Astrocyte (in vitro differentiated cells and primary cell): Measurements from ENCODE around the gene FOXRED2. TPM values are rescaled to one million over a fixed set of nuclear protein-coding genes. Genes with fewer than 3 reads are reported as not detected.

Experiments used
- DNase-seq: peaks from one replicate; pipeline ENCODE4 v3.0.0-alpha.2; 2010; ENCODE audit warnings: low read depth
- FAIRE-seq: peaks from 2 replicates; lab custom pipeline; 2011; peaks lifted over from hg19 to GRCh38; lab: Jason Lieb, UNC
- H2AFZ ChIP-seq: 2 replicates; pipeline ENCODE4 v1.6.0; 2012; ENCODE audit warnings: low read depth, low read length, inconsistent platforms
- H3K27ac ChIP-seq: 2 replicates; pipeline ENCODE4 v1.5.1; 2011; ENCODE audit warnings: low read depth, low read length, inconsistent platforms
- H3K27me3 ChIP-seq: 2 replicates; pipeline ENCODE4 v1.6.0; 2011; ENCODE audit warnings: low read length, inconsistent platforms; ENCODE audit not compliant: insufficient read depth
- H3K36me3 ChIP-seq: 2 replicates; pipeline ENCODE4 v1.5.1; 2011; ENCODE audit warnings: low read length, inconsistent platforms; ENCODE audit not compliant: insufficient read depth
- H3K4me1 ChIP-seq: 2 replicates; pipeline ENCODE4 v1.5.1; 2011; ENCODE audit warnings: low read length, inconsistent platforms; ENCODE audit not compliant: insufficient read depth
- H3K4me2 ChIP-seq: 2 replicates; pipeline ENCODE4 v1.6.0; 2012; ENCODE audit warnings: low read length, inconsistent platforms
- H3K4me3 ChIP-seq: 2 replicates; pipeline ENCODE4 v1.5.1; 2011; ENCODE audit warnings: low read depth, mild to moderate bottlenecking, low read length, inconsistent platforms; ENCODE audit not compliant: insufficient read depth
- H3K79me2 ChIP-seq: 2 replicates; pipeline ENCODE4 v1.6.0; 2012; ENCODE audit warnings: mild to moderate bottlenecking, low read length, inconsistent platforms; ENCODE audit not compliant: insufficient read depth
- H3K9ac ChIP-seq: 2 replicates; pipeline ENCODE4 v1.6.0; 2012; ENCODE audit warnings: mild to moderate bottlenecking, low read length, inconsistent platforms
- H3K9me3 ChIP-seq: 2 replicates; pipeline ENCODE4 v1.5.1; 2012; ENCODE audit warnings: low read depth, mild to moderate bottlenecking, low read length, inconsistent platforms; ENCODE audit not compliant: insufficient read depth
- H4K20me1 ChIP-seq: 2 replicates; pipeline ENCODE4 v1.6.0; 2012; ENCODE audit warnings: low read length, inconsistent platforms; ENCODE audit not compliant: insufficient read depth
- H3K27ac Mint-ChIP-seq: one replicate; pipeline ENCODE4 v1.8.0; 2021; ENCODE audit warnings: mild to moderate bottlenecking, mixed read lengths; ENCODE audit not compliant: unreplicated experiment
- H3K27me3 Mint-ChIP-seq: one replicate; pipeline ENCODE4 v1.8.0; 2021; ENCODE audit warnings: low read depth, mixed read lengths; ENCODE audit not compliant: unreplicated experiment
- H3K36me3 Mint-ChIP-seq: one replicate; pipeline ENCODE4 v1.8.0; 2021; ENCODE audit warnings: low read depth, mixed read lengths; ENCODE audit not compliant: unreplicated experiment
- H3K4me1 Mint-ChIP-seq: one replicate; pipeline ENCODE4 v1.8.0; 2021; ENCODE audit warnings: low read depth, mixed read lengths; ENCODE audit not compliant: unreplicated experiment
- H3K4me3 Mint-ChIP-seq: one replicate; pipeline ENCODE4 v1.8.0; 2021; ENCODE audit warnings: mild to moderate bottlenecking, moderate library complexity, mixed read lengths; ENCODE audit not compliant: unreplicated experiment
- H3K9me3 Mint-ChIP-seq: one replicate; pipeline ENCODE4 v1.8.0; 2021; ENCODE audit warnings: mild to moderate bottlenecking, mixed read lengths; ENCODE audit not compliant: unreplicated experiment
- CTCF ChIP-seq: IDR thresholded peaks from 2 replicates; pipeline ENCODE4 v1.5.1; 2011; ENCODE audit warnings: low read depth, mild to moderate bottlenecking, inconsistent platforms, low read length, moderate library complexity; ENCODE audit not compliant: insufficient read depth
- EZH2 ChIP-seq: IDR thresholded peaks from 2 replicates; pipeline ENCODE4 v1.6.1; 2012; ENCODE audit warnings: mild to moderate bottlenecking, low read length, inconsistent platforms; ENCODE audit not compliant: insufficient read depth
- total RNA-seq: library from RNA; stranded (reverse); gene quantifications from 2 replicates; pipeline ENCODE4 v1.2.1, GENCODE V29; 2021

The FOXRED2 gene
- total RNA-seq, 1 donor from 2014 or later: 5.3 TPM

- TF ChIP-seq EZH2 (no peak), CTCF (no peak)
- Histone ChIP-seq H3K36me3 (no peaks in the 10 kb centered on the region), H3K4me2 (peak overlapping the region; percentile 73), H3K9ac (peak overlapping the region; percentile 81), H3K27ac (peak overlapping the region; percentile 98), H3K4me3 (peak overlapping the region; percentile 17), H3K9me3 (no peaks in the 10 kb centered on the region), H3K27me3 (no peaks in the 10 kb centered on the region), H2AFZ (no peak overlapping the region), H3K79me2 (peaks cover 37% of the 10 kb centered on the region), H4K20me1 (no peaks in the 10 kb centered on the region), H3K4me1 (peaks cover 76% of the 10 kb centered on the region)
- no peaks in the 10 kb centered on the region for H3K9me3 Mint-ChIP-seq
- H3K4me3 Mint-ChIP-seq: no peak overlapping the region
- H3K27ac Mint-ChIP-seq: peak overlapping the region; percentile 99
- peaks cover 60% of the 10 kb centered on the region for H3K4me1 Mint-ChIP-seq
- FAIRE-seq (no peak), DNase-seq (no peak)
- H3K27me3 Mint-ChIP-seq: no peaks in the 10 kb centered on the region
- H3K36me3 Mint-ChIP-seq: peaks cover 3% of the 10 kb centered on the region
Observed at GRCh38 chr22:36466258-36466657, 40.6 kb downstream of the FOXRED2 start.

- no peak for TF ChIP-seq CTCF
- no peak for TF ChIP-seq EZH2
- Histone ChIP-seq H3K4me2 (peak overlapping the region; percentile 36), H4K20me1 (no peaks in the 10 kb centered on the region), H2AFZ (no peak overlapping the region), H3K27me3 (no peaks in the 10 kb centered on the region), H3K79me2 (peaks cover 33% of the 10 kb centered on the region), H3K9ac (peak overlapping the region; percentile 81), H3K27ac (peak overlapping the region; percentile 98), H3K4me1 (peaks cover 68% of the 10 kb centered on the region), H3K36me3 (no peaks in the 10 kb centered on the region), H3K4me3 (no peak overlapping the region), H3K9me3 (no peaks in the 10 kb centered on the region)
- FAIRE-seq (peak; percentile 87), DNase-seq (peak; percentile 92)
- Mint-ChIP-seq H3K27ac (peak overlapping the region; percentile 99), H3K9me3 (no peaks in the 10 kb centered on the region), H3K27me3 (no peaks in the 10 kb centered on the region), H3K4me1 (peaks cover 55% of the 10 kb centered on the region), H3K4me3 (peak overlapping the region; percentile 14), H3K36me3 (peaks cover 3% of the 10 kb centered on the region)
Observed at GRCh38 chr22:36465232-36466021, 41.4 kb downstream of the FOXRED2 start.

GRCh38 chr22:36464715-36465231 is 42.1 kb downstream of the FOXRED2 start:
- TF ChIP-seq CTCF (no peak), EZH2 (no peak)
- no peaks in the 10 kb centered on the region for H3K9me3 ChIP-seq
- H2AFZ ChIP-seq: no peak overlapping the region
- no peak for DNase-seq
- no peak overlapping the region for H3K4me3 ChIP-seq
- Mint-ChIP-seq H3K4me1 (peaks cover 54% of the 10 kb centered on the region), H3K9me3 (no peaks in the 10 kb centered on the region), H3K27me3 (no peaks in the 10 kb centered on the region), H3K4me3 (no peak overlapping the region), H3K27ac (peak overlapping the region; percentile 99), H3K36me3 (peaks cover 3% of the 10 kb centered on the region)
- no peak for FAIRE-seq
- H3K27me3 ChIP-seq: no peaks in the 10 kb centered on the region
- peak overlapping the region; percentile 21 for H3K4me2 ChIP-seq
- peak overlapping the region; percentile 81 for H3K9ac ChIP-seq
- H3K79me2 ChIP-seq: peaks cover 26% of the 10 kb centered on the region
- H3K4me1 ChIP-seq: peaks cover 62% of the 10 kb centered on the region
- H4K20me1 ChIP-seq: no peaks in the 10 kb centered on the region
- H3K36me3 ChIP-seq: no peaks in the 10 kb centered on the region
- H3K27ac ChIP-seq: peak overlapping the region; percentile 98
